MM.1S (cell line): ENCODE results near the gene BHMT2.

Source experiments
- CTCF ChIP-seq: fragments of 300-600 bp; sonication (generic); IDR thresholded peaks from 2 replicates; pipeline ENCODE4 v1.5.1; 2016; ENCODE audit warnings: antibody characterized with exemption, low read length, mixed read lengths
- EZH2 ChIP-seq: fragments of 300-600 bp; sonication (generic); optimal IDR thresholded peaks from 2 replicates; pipeline ENCODE3; 2017; ENCODE audit warnings: low read depth, mild to moderate bottlenecking, antibody characterized with exemption, low read length, mixed read lengths
- EZH2phosphoT487 ChIP-seq: fragments of 300-600 bp; sonication (generic); IDR thresholded peaks from 2 replicates; pipeline ENCODE4 v1.6.1; 2018; ENCODE audit warnings: antibody characterized with exemption, low read length

DNA sequence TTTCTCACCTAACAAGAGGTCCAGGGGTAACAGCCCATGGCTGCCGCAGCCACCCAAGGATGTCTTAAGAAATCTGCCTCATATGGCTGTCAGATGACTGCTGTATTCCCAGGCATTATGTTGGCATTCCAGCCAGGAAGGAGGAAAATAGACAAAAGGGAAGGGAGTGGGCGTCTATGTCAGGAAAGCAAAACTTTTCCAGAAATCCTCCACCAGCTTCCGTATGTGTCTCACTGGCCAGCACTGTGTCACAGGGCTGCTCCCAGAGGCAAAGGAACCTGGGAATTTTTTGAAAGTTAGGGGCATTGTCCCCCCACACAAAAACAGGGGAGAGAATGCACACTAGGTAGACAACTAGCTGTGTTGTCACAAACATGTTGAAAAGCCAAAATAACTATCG is 7.3 kb downstream of the BHMT2 start:
- no peak for TF ChIP-seq CTCF
- no peak for TF ChIP-seq EZH2
- no peak for TF ChIP-seq EZH2phosphoT487
